ENCODE results near the gene UGT1A8.

The UGT1A8 gene

DNA sequence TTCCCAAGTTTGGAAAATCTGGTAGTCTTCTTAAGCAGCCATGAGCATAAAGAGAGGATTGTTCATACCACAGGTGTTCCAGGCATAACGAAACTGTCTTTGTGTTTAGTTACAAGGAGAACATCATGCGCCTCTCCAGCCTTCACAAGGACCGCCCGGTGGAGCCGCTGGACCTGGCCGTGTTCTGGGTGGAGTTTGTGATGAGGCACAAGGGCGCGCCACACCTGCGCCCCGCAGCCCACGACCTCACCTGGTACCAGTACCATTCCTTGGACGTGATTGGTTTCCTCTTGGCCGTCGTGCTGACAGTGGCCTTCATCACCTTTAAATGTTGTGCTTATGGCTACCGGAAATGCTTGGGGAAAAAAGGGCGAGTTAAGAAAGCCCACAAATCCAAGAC is 154.7 kb downstream of the UGT1A8 start:
- no peak for DNase-seq

DNA sequence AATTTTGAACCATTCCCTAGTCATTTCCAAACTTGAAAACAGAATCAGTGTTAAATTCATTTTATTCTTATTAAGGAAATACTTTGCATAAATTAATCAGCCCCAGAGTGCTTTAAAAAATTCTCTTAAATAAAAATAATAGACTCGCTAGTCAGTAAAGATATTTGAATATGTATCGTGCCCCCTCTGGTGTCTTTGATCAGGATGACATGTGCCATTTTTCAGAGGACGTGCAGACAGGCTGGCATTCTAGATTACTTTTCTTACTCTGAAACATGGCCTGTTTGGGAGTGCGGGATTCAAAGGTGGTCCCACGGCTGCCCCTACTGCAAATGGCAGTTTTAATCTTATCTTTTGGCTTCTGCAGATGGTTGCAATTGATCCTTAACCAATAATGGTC is 155.2 kb downstream of the UGT1A8 start:
- no peak for DNase-seq

DNA sequence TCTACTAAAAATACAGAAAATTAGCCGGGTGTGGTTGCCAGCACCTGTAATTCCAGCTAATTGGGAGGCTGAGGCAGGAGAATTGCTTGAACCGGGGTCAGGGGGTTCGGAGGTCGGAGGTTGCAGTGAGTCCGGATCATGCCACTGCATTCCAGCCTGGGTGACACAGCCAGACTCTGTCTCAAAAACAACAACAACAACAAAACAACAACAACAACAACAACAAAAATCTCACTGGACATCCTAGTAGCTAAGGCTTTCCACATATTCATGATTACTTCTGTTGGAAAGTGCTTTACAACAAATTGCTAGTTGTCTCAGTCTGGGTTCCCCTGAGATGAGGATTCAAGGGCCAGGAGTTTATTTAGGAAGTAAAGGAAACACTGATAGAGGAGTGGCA is 156.4 kb downstream of the UGT1A8 start:
- no peak for DNase-seq

DNA sequence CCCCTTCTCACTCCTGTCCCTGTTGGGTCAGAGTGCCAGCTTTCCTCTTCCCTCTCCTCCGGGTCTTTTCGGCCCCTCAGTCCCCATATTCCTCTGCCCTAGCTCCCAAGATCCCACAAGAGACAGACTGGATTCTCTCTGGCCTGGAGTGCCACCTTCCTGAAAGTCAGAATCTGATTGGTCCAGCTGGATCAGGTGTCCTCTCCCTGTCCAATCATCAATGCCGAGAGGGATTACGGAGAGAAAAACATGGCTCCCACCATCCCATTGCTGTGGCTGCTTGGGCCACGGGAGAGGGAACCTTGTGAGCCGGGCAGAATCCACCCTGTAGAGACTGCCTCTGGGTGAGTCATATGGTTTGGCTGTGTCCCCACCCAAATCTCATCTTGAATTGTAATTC is 158.0 kb downstream of the UGT1A8 start:
- DNase-seq: no peak

DNA sequence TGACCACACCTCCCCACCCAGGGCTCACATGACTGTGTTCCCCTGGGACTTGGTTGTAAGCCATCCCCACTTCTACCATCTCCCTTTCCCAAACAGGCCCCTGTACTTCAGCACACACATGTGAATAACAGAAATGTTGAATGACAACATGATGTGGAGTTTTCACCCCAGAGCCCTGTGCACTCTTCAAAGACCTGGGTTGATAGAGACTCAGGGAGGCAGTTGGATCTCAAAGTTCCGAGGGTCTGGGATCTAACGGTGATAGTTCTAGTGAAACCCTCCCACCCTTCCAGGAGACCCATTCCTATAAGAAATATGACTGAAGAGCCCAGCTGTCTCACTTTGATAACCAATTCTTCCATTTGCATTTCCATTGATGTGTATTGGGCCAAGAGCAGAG is 160.6 kb downstream of the UGT1A8 start, which contains the start of gene MROH2A:
Gene MROH2A (plus strand): TSS at position 301 of the 400 bp plus-strand sequence. CDS start 1,029 bp downstream, outside the sequence.
- no peak for DNase-seq

DNA sequence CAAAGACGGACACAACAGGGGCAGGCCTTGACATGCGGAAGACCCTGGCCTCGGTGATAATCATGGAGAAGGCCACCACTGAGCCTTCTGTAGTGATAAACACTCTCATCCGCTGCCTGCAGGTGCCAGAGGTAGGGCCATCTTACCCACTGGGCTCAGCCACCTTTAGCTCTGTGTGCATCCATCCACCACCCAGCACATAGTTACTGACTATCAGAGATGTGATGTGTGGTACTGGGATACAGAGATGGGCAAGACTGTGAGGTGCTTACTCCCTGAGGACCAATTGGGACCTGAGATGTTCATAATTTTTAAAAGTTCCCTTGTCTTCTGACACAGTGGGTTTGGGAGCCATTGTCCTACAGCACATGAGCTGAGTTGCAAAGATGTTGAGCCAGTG is 162.3 kb downstream of the UGT1A8 start:
- no peak for DNase-seq

DNA sequence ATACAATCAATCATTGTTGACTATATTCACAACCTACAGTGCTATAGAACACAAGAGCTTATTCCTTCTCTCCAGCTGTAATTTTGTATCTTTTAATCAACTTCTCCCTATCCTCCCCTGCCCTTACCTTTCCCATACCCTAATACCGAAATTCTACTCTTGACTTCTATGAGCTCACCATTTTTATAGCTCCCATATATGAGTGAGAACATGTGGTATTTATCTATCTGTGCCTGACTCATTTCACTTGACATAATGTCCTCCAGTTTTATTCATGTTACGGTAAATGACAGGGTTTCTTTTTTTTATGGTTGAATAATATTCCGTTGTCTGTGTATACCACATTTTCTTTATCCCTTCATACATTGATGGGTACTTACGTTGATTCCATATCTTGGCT is 163.3 kb downstream of the UGT1A8 start:
- DNase-seq: no peak

DNA sequence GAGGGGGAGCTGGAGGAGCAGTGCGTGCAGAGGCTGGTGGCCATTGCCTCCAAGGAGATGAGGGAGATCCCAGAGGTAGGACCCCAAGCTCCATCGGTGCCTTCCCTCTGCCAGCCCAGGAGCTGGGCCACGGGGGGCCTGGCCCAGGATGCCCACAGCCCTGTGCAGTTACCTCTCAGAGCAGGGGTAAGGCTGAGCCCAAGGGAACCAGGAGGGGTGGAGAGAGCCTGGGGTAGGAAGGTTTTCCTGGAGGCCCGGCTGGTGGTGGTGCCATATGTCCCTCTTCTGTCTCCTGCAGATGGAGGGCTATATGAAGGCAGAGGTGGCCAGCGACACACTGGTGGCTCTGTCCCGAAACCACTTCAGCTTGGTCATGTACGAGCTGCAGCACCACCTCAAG is 172.1 kb downstream of the UGT1A8 start:
- DNase-seq: no peak

DNA sequence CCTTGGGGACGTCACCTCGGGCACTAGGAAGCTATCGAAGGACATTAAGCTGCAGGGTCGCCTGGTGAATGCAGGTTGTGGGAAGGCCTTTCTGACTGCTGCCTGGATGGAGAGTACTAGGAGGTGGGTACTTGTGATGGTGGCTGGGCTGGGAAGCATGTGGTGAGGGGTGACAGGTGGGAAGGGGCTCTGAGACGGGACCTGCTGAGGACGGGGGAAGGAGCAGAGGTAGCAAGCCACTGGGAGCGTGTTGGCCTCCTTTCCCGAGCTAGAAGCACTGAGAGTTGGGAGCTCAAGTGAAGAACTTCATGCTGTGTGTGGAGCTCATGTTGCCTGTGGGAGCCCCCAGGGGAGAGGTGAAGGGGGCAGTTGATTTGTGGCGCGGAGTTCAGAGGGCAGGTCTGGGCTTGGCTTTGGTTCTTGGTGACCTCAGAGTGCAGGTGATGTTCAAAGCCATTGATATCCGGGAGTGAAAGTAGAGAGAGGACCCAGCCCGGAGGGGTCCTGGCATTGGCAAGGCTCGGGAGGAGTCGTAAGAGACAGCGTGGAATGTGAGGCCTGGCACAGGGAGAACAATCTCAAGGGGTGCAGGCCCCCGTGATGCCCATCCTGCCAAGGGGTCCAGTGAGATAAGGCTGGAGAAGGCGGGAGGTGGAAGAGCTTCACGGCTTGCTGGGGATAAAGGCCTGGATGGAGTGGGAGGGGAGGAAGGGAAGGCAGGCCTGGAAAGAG is 173.9 kb downstream of the UGT1A8 start:
- no peak for DNase-seq

DNA sequence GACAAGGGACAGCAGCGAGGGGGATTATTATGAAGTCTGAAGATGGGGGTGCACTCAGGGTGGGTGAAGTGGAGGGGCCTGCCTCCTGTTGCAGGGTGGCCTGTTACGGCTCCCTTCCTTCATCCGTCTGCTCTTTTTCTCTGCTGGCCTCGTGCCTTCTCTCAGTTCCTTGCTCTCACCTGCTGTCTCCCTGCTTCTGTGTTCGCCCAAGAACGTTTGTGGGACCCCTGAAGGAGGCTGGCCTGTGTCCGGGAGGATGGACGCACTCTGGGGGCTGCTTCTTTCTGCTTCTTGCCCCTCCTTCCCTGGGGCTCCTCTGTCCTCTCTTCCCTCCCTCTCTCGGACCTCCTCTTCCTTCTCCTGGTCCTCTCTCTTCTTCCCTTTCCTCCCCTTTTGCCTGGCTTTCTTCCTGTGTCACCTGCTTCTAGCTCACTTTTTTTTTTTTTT is 174.5 kb downstream of the UGT1A8 start:
- DNase-seq: no peak

DNA sequence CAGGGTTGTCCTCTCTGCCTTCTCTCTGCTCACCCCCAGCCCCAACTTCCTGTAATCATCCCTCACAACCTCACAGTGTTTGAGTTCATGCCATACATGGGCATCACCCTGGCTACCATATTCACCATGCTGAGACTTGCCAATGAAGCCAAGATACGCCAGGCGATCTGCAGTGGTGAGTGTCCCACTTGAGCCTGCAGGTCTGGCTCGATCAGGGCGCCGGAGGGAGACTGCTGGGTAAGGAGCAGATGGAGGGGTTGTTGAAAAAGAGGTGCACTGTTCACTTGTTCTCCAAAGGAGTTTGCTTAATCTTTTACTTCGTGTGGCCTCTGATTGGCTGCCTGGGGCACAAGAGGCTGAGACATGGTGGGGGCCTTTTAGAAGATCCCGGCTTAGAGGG is 175.3 kb downstream of the UGT1A8 start:
- DNase-seq: no peak

DNA sequence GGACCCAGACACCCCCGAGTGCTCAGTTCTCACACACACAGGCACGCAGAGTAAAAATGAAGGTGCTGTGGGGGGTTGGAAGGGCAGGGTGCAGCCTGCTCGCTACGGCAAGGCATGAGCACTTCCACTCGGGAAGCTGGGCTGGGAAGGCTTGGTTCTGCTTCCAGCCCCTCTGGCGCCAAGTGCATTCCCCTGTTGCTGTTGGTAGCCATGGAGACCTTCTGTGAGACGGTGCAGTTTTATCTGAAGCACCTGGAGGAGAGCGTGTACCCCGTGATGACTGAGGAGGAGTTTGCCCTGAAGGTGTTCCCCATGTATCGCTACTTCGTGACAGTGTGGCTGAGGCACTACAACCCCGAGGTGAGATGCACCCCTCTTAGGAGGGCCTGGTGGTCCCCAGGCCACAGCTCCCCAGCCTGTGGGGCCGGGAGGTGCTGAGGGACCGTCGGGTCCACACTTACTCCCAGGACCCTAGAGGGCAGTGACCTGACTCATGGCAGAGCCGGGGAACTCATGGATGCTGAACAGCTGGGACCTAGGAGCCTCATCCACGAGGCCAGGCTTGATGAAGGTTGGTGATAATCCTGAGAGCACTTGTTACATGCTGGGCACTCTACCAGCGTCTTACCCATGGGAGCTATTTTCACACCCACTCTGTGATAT is 176.2 kb downstream of the UGT1A8 start:
- DNase-seq: no peak

DNA sequence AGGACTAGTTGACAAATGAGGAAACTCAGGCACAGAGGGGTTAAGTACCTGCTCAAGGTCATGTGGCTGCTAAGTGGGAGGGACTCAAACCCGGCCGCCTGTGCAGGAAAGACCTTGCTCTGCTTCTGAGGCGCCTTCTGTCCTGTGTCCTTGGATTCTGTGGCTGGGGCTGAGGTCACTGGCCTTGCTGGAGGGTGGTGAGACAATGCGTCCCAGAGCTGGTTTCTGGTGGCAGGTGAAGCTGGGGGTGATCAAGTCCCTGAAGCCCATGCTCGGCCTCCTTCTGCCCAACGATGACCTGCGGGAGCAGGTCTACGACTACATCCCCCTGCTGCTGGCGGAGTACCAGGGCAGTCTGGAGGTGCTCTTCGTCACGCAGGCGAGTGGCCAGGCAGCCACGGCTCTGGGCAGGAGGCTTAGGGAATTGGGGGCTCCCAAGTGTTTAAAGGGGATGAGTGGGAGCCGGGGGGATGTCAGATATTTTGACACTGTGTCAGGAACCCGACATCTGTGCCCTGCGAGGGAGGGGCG is 176.8 kb downstream of the UGT1A8 start:
- no peak for DNase-seq

DNA sequence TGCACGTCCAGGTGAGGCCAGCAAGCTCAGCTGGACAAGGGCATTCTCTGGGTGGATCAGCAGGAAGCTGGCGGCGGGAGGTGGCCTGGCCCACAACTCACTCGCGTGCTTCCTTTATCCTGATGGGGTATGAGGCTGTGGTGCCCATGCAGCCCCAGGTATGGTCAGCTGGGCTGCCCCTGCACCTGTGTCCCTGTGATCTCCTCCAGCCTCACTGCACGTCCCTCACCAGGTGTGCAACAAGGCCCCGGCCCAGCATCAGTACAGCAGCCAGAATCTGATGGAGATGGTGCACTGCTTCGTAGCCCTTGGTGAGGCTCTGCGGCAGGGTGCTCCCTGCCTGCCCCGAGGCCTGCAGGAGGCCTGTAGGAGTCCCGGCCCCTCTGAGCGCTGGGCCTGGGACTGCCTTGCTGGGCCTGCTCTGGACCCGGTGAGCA is 178.3 kb downstream of the UGT1A8 start:
- no peak for DNase-seq

DNA sequence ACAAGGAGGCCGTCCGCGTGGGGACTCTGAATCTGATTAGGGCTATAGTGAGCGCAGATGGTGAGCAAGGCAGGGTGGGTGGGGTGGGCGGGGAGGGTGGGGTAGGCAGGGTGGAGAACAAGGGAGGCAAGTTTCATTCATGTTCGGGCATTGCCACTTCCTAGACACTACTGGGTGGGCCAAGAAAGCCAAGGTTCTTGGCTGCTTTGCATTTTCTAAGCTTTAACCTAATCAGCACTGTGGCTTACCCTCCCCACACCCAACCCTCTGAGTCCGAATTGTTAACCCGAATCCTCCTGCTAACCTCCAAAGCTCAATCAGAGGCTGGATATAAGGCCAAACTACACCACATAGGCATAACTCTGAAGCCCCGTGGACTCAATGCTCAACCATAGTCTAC is 178.8 kb downstream of the UGT1A8 start:
- no peak for DNase-seq

DNA sequence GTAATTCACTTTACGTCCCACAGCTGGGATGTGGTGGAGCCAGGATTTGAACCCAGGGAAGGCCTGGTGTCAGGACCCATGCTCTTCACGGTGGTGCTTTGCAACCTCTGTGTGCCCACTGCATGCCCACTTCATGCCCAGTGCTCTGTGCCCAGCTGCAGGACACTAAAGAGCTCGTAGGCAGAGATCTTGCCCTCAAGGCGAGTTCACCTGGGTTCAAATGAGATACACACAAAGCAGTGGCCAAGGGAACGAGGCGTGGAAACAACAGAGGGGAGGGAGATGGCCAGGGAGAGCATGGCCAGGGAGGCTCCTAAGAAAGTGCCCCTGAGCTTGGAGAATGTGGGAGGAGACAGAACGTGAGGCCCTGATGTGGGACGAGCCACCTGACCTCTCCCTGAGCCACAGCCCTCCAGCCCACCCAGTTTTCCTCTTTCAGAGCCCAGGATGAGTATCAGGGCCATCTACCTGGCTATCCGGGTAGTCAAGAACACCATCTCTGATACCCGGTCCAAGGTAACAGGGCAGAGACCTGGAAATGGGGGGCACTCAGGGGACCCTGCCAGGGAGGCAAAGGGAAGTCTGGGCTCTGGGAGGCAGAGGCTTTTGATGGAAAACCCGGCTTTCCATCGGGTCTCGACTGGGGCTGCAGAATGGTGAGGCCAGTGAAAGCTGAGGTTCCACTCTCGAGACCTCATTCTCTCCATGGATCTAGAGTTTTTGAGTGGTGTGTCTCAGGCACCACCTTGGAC is 181.1 kb downstream of the UGT1A8 start:
- no peak for DNase-seq

DNA sequence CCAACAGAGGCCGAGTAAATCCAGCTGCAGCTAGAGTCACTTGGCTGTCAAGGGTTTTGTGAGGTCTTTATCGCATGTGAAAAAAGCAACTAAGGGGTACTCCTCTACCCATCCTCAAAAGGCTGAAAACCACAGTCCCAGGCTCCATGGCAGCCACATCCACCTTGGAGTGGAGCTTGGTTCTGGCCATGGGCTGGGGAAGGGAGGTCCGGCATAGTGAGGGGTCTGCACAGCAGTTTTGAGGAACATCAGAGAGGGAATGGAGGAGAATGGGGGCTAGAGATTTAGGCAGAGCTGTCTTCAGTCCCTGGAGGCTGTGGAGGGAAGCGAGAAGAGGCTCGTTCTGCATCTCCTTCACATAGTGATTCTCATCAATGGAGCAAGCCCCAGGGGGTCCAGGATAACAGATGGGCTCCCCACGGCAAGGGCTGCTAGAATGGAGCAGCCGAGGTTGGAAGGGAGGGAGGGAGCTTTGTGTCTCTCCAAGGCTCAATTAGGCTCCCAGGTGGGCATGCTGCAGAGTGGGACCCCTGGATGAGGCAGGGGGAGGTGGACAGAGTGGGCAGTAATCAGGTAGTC is 181.7 kb downstream of the UGT1A8 start:
- DNase-seq: no peak

DNA sequence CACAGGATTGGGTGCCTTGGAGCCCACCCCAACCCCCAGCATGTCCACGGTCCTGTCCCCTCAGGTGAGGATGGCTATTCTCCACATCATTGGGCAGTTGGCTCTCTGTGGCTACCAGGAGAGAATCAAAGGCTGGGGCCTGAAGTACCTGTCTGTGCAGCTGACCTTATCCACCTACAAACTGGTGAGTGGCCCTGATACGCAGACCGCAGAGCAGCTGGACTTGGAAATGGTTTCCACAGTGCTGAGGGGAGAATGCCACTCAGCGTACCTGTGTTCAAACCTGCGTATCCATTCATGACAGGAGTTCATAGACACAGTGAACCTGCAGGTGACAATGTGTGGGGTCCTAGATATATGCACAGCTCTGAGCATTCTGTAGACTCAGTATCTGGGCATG is 182.3 kb downstream of the UGT1A8 start:
- no peak for DNase-seq

DNA sequence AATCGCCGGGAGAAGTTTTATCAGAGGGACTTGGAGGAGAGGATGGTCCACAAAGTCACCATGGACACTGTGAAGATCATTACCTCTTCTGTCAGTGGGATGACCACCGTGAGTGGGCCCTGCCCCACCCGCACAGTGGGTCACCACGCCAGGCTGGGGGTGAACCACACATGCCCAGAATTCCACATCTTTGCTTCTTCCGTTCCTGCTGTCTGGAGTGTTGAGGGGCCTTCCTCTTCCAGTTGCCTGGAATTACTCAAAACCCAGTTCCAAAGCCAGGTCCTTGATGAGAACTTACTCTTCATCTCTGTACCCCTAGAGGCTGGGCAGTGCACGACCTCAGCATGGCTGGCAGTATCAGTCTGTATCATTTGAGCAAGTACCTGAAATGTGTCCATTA is 182.8 kb downstream of the UGT1A8 start:
- DNase-seq: no peak

DNA sequence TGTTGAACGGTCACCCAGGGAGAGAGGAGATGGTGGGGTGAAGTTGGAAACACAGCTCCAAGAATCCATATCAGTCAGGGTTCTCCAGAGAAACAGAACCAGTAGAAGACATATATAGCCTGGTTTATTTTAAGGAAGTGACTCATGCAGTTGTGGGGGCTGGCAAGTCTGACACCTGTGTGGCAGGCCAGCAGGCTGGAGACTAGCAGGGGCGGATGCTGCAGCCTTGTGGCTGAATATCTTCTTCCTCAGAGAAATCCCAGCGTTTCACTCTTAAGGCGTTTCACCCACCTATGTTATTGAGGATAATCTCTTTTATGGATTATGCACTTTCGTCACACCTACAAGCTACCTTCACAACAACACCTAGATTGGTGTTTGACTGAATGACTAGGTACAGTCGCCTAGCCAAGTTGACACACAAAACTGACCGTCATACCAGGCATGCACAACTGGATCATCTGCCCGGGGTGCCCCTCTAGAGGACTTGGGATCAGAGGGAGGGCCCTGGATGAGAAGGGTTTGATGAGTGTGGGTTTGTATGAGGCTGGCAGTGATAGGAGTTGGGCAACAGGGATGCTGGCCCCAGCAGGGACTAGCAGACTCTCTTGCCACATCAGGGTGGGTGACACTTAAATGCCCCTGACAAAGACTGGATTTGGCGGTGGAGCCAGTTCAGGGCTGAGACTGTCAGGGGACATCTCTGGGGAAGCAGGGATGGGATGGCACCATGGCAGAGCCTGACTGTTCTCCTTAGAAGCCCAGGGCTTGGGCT is 184.1 kb downstream of the UGT1A8 start:
- DNase-seq: no peak

DNA sequence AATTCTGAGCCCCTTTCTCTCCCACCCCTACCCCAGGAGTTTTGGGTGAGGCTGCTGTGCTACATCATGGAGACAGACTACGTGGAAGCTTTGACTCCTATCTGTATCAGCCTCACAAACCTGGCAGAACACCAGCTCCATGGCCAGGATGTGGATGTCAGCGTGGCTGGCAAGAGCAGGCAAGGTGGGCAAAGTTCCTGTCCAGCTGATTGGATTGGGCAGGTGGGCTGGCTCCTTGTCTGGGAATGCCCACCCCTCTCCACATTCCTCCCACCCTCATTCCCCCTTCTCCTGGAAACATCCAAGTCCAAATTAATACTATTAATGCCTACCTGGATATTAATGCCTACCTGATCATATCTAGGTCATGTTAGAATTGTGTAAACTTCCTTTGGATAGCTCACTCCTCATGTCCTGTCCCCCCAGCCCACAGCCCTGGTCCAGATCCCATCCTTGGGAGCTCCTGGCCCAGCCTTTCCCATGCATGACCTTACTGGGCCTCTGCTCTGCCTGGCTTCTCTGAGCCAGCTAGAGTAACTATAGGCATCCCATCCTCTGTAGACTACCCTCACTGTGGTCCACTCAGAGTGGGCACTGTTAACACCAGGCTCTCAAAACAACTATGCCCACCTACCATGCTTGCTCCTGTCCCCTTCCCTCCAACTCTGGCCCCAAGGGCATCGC is 184.8 kb downstream of the UGT1A8 start:
- no peak for DNase-seq

Data from SHP77 (cell line).